Ishikawa (cell line): ENCODE results near the gene TANK.

Experiments used
- CEBPB ChIP-seq: IDR thresholded peaks from 2 replicates; pipeline ENCODE4 v1.6.1; 2012
- CREB1 ChIP-seq: IDR thresholded peaks from 2 replicates; pipeline ENCODE4 v1.6.1; 2012; ENCODE audit warnings: low read depth
- EGR1 ChIP-seq: IDR thresholded peaks from 2 replicates; pipeline ENCODE4 v1.6.1; 2012
- EP300 ChIP-seq: IDR thresholded peaks from 2 replicates; pipeline ENCODE4 v1.6.1; 2012; ENCODE audit warnings: borderline replicate concordance
- MAX ChIP-seq: IDR thresholded peaks from 2 replicates; pipeline ENCODE4 v1.6.1; 2012
- NFIC ChIP-seq: IDR thresholded peaks from 2 replicates; pipeline ENCODE4 v1.6.1; 2012
- RAD21 ChIP-seq: IDR thresholded peaks from 2 replicates; pipeline ENCODE4 v1.6.1; 2012; ENCODE audit warnings: low read depth
- TEAD4 ChIP-seq: IDR thresholded peaks from 2 replicates; pipeline ENCODE4 v1.6.1; 2012
- YY1 ChIP-seq: IDR thresholded peaks from 2 replicates; pipeline ENCODE4 v1.6.1; 2012; ENCODE audit warnings: low read depth
- ZBTB7A ChIP-seq: IDR thresholded peaks from 2 replicates; pipeline ENCODE4 v1.6.1; 2012; ENCODE audit warnings: low read depth

GRCh38 chr2:161161074-161161706, 962 bp downstream of the TANK start:
- no peak for TF ChIP-seq YY1
- no peak for TF ChIP-seq CREB1
- no peak for TF ChIP-seq EP300
- TF ChIP-seq CEBPB: no peak
- no peak for TF ChIP-seq TEAD4
- TF ChIP-seq NFIC: no peak
- TF ChIP-seq EGR1: no peak
- TF ChIP-seq ZBTB7A: no peak
- TF ChIP-seq MAX: no peak
- 0 out of 2 replicates have a peak, but pooled peaks have one; percentile 0 for TF ChIP-seq RAD21
